HG03025 (cell line): ENCODE measurements around the gene TACSTD2.
"Not testable (repeated sequence)": the region's sequence is repeated elsewhere in the genome, so short reads cannot be mapped to it uniquely, and the experiment has no call there.

Experiments used
- ATAC-seq: cut with Tn5 transposase; IDR thresholded peaks from one replicate; pipeline ENCODE4 v1.9.1; 2021; ENCODE audit warnings: mild to moderate bottlenecking, moderate library complexity; ENCODE audit not compliant: unreplicated experiment, low FRiP score

TACSTD2 gene, protein sequence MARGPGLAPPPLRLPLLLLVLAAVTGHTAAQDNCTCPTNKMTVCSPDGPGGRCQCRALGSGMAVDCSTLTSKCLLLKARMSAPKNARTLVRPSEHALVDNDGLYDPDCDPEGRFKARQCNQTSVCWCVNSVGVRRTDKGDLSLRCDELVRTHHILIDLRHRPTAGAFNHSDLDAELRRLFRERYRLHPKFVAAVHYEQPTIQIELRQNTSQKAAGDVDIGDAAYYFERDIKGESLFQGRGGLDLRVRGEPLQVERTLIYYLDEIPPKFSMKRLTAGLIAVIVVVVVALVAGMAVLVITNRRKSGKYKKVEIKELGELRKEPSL

DNA sequence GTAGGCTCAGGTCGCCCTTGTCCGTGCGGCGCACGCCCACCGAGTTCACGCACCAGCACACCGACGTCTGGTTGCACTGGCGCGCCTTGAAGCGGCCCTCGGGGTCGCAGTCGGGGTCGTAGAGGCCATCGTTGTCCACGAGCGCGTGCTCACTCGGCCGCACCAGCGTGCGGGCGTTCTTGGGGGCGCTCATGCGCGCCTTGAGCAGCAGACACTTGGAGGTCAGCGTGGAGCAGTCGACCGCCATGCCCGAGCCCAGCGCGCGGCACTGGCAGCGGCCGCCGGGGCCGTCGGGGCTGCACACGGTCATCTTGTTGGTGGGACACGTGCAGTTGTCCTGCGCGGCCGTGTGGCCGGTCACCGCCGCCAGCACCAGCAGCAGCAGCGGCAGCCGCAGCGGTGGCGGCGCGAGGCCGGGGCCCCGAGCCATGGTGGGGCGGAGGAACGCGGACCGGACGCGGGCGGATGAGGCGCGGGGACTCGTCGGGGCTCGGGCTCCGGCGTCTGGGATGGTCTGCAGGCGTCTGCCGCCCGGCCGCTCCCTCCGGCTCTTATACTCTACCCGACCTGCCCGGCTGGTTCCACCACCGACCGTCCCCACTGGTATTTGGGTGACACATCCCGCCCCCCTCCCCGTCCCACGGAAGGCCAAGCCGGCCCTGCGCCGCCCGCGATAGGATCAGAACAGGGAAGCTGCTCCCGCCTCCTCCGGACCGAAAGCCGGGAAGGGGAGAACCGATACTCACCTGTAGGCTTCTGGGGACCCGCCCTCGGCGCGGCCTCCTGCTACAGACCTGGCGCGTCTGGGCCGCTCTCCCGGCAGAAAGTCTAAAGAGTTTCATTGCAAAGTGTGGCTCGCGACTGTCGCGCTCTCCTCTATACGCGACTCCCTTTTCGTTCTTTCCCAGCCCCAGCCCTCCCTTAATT is at the start of gene TACSTD2:
TACSTD2 (minus strand) TSS at position 526 of the 927 bp plus-strand sequence; CDS start at position 430, 96 bp downstream.
- no peak for ATAC-seq

DNA sequence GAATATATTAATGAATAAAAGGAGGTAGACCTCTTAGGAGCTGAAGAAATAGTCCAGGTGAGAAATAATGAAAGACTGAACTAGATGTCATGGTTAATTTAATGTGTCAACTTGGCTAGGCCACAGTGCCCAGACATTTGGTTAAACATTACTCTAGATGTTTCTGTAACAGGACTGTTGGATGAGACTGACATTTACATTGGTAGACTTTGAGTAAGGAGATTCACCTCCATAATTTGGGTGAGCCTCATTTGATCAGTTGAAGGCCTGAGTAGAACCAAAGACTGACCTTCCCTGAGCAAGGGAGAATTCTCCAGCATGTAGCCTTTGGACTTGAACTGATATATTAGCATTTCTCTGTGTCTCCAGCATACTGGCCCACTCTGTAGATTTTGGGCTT is 49.2 kb upstream of the TACSTD2 start:
- no peak for ATAC-seq

DNA sequence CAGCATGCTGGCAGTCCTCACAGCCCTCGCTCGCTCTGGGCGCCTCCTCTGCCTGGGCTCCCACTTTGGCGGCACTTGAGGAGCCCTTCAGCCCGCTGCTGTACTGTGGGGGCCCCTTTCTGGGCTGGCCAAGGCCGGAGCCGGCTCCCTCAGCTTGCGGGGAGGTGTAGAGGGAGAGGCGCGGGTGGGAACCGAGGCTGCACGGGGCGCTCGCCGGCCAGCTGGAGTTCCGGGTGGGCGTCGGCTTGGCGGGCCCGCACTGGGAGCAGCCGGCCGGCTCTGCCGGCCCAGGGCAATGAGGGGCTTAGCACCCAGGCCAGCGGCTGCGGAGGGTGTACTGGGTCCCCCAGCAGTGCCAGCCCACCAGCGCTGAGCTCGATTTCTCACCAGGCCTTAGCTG is 46.2 kb upstream of the TACSTD2 start:
- not testable (repeated sequence) for ATAC-seq

DNA sequence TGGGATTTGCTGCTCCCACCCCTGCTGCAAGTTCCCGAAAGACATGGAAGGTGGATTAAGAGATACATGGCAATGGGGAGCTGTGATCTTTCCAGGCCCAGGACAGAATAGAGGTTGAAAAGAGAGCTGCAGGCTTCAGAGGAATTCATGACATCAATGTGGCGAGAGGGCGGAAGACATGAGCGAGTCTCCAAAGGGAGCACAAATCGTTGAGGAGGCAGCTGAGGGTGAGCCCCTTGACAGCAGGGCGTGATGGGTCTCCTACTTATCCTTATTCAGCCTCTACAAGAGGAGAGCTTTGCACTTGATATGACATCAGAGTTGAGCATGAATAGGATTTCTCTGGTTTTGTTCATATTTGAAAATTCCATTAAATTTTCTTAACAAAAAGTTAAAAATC is 45.5 kb upstream of the TACSTD2 start:
- no peak for ATAC-seq

DNA sequence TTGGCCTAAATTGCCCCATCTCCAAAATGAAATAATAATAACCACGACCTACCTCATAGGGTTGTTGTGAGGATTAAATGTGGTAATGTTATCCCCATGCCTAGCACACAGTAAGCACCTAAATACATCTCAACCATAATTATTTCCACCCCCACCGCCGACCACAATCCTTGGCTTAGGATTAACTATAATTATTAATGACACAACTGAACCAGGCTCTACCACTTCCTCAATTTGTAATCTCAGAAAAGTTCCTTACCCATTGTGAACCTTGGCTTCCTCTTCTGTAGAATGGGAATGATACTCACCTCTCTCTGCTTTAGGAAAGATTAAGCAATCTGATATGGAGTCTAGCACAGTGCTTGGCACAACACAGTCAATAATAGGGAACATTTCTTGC is 44.3 kb upstream of the TACSTD2 start:
- no peak for ATAC-seq

DNA sequence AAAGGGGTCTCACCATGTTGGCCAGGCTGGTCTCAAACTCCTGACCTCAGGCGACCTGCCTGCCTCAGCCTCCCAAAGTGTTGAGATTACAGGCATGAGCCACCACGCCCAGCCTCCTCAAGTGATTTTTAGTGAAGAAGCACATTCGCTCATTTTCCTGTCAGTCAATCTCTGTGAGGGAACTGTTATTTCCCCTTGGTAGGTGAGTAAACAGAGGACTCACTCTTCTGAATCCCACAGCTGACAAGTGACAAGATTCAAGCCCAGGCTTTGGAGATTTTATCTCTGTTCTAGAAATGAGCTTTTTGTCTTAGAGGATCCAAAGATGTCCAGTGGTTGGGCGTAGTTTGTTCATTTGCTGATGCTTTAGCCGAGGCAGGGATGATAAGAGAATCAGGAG is 43.9 kb upstream of the TACSTD2 start:
- no peak for ATAC-seq

DNA sequence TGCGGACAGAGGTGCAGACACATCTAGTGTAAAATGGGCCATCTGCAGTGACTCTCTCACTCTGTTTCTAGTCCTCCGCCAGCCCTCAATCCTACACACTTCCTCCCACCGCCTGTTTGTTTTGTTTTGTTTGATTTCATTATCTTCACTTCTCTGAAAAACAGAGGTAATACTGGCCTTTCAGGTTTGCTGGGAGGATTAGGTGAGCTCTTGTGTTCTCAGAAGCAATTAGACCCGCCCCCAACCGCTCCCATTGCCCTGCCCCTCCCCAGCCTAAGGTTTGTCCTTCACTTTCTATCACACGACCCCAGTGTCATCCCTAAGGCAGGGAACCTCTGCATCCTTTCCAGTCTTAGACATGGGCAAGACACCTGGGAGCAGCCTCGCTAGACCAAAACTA is 43.2 kb upstream of the TACSTD2 start:
- no peak for ATAC-seq

DNA sequence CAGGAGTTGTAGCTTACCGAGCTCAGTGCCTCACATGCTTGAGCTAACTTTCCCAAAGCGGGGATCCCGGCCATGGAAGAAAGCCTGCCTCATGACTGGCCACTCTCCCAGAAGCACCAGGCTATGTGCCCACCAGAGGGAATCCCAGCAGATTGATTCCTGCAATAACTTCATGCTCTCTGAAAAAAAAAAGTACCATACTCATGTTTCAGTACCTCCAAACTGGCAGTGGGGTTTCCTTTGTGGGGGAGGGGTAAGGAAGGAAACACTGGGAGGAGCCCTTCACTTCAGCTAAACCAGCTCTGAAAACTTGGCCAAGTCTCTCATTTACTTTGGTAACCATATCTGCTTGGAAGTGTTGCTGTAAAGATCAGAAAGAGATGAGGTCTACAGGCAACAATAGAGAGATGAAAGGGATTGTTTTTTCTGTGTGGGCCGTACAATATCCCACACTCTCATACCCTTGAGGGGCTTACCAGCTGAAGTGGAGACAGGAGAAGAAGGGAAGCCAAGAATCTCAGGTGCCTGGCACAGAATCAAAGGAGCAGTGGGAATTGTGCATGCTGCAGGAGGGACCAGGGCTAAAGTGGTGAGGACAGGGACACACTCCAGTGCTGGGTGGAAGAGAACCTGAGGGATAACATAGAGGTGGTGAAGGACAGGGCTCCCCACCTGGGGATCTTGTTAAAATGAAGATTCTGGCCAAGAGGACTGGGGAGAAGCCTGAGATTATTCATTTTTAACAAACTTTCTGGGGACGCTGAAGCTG is 42.4 kb upstream of the TACSTD2 start:
- ATAC-seq = no peak

DNA sequence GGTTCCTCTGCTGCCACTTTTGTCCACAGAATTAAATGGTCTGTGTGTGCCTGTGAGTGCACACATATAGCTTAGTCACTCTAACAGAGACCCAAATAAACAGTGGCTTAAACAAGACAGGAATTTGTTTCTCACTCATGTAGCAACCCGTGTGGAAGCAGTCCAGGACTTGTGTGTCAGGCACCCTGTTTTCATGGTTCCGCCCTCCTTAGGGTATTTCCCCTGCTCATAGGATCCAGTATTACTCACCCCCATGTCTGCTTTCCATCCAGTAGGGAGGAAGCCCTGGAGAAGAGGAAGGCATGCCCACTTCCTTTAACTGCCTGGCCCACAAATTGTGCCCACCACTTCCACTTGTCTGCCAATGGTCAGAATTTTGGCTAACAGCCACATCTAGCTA is 41.3 kb upstream of the TACSTD2 start:
- no peak for ATAC-seq

DNA sequence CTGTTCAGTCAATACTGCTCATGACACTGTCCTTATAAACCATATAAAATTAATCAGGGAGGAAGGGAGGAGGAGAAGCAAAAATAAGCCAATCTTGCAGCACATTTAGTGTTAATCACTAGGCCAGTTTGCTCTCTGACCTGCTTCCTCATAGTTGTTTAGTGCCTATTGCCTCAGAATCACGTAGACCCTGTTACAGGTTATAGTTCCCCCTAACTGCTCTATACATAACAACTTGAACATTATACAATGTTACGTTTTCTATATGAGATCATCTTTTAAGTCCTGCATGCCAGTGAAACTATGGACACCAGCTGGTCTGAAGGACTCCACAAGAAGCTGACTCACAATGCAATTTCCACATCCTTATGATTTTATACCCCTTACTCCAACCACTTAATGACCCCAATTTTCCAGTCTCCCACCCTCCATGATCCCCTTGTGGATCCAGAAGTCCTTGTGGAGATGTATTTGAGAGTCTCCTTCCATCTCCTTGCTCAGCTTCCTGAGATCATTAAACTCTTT is 34.9 kb upstream of the TACSTD2 start:
- ATAC-seq = no peak

DNA sequence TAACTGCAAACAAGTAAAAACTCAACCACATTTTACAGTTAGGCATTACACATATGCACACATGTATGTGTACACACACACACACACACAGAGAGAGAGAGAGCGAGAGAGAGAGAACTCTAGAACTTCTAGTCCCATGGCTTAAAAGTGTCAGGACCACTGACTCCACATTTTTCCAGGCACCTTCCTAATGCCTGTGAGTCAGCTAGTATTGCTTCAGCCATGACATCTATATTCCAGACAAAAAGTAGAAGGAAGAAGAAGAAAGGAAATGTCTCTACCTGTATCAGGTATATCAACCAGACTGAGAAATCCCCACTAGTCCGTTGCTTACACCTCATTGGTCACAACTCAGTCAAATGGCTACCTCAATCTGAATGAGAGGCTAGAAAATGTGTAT is 31.9 kb upstream of the TACSTD2 start:
- no peak for ATAC-seq

DNA sequence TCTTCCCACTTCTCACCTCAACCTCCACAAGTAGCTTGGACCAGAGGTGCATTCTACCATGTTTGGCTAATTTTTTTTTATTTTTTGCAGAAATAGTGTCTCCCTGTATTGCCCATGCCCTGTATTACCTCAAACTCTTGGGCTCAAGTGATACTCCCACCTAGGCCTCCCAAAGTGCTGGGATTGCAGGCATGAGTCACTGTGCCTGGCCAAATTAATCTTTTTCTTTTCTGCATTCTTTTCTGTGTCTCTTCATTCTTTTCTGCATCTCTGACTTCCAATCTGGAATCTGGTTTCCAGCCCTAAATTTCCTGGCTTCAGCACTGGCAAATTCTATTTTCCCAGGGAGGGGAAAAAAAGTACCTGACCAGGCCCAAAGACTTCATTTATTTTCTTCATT is 31.2 kb upstream of the TACSTD2 start:
- no peak for ATAC-seq

DNA sequence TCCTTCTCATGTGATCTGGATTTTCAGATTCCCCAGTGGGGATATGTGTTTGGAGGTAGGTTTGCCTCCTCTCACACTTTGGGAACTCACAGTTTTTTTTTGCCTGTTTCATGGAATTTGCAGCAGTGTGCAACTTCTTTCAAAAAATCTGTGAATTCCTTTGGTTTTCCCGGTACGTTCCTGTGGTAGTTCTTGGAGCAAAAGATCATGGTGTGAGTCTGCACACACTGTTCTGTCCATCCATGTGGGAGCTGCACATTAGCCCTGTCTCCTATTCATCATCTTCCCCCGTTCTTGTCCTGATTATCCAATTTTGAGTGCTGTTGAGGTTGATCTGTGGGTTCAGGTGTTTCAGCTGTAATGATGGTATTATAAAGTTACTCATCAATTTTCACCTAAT is 30.3 kb upstream of the TACSTD2 start:
- ATAC-seq = no peak

DNA sequence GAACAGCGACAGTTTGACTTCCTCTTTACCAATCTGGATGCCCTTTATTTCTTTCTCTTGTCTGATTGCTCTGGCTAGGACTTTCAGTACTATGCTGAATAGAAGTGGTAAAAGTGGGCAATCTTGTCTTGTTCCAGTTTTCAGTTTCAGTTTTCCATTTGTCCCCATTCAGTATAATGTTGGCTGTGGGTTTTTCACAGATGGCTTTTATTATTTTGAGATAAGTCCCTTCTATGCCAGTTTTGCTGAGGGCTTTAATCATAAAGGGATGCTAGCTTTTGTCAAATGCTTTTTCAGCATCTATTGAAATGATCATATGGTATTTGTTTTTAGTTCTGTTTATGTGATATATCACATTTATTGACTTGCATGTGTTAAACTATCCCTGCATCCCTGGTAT is 24.9 kb upstream of the TACSTD2 start:
- ATAC-seq = not testable (repeated sequence)

DNA sequence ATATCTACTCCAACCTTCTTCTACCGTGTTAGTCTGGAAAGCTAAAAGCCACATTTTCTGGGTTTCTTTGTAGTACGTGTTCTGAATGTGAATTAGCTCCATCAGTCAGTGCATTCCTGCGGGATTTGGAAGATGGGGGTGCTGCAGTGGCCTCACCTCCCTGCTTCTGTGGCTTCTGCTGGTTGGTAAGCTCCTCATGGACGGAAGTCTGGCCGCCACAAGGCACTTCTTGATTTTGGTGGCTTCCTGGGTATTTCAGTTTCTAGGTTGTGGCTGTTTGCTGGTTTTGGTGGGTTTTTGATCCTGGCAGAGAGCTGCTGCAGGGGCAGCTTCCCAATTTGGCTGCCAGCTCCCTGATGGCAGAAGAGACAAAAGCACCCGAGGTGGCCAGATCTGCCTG is 20.9 kb upstream of the TACSTD2 start:
- no peak for ATAC-seq

DNA sequence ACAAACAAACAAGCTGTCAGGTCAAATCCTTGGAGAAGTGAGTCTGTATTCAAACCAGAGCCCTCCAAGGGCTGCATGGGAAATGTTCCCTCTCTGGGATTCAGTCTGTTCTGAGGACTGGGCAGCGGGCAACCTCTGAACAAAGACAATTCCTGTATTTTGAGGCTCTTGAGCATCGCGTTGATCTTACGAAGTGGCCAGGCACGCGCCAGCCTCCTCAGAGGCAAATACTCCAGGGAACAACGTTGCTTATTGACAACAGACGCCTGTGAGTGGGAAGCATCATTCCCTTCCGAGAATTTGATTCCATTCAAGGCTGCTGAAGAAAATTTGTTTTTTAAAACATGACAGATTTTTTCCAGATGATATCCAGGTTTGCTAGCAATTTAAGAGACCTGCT is 20.0 kb upstream of the TACSTD2 start:
- no peak for ATAC-seq

DNA sequence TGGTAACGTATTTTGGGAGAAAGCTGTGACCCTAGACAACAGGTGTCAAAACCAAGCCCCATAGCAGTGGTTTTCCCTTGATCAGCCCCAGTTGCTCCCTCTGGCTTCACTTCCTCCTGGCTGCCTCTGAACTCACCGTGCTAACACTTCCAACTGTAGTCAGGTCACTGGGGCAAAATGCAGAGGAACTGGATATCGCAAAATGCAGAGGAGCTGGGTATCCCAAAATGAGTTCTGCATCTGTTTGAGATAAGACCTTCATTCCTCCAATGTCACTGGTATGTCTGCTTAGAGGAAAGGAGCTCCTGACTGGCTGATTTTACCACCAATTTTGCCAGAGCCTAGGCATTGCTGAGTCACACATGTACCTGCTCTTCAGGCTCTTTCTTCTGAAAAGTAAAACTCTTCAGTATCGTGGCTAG is 19.6 kb upstream of the TACSTD2 start:
- ATAC-seq = no peak

DNA sequence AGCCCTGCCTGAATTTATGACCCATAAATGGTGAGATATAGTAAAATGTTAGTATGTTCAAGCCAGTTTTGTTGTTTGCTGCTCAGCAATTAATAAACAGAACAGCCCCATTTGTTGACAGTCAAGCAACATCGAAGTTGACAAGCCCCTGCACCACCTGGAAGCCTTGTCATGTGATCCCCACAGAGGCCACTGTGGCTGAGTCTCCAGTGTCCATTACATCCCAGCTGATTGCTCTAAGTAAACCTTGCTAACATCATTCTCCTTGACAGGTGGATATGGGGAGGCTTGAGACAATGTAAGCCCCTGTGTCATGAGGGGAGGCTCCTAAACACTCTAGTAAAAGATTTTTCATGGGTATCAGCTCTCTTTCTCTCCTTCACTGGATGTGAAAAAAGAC is 17.5 kb upstream of the TACSTD2 start:
- no peak for ATAC-seq

DNA sequence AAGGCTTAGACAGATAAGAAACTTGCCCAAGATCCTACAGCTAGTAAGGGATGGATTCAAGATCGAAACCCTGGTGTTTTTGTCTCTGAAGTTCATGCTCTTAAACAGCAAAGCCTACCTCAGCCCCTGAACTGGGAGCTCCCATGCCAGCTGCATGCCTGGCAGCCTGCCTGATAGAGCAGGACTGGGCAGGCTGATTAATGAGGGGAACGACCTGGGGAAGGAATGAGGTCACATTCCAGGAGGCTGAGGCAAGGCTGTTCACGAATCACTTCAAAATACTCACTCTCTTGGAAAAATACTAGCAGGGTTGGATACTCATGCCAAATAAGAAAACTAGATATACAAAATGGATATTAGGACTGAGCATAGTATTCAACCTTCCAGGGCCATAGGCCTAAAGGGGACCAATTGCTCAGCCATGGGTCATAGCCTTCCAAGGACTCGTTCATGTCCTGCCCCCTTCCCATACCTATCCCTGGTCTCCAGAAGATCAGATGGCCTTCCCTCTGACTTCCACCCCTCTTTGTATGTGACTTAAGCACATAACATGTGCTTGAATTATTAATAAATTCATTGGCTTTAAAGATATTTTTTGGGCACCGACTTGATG is 15.6 kb upstream of the TACSTD2 start:
- no peak for ATAC-seq

DNA sequence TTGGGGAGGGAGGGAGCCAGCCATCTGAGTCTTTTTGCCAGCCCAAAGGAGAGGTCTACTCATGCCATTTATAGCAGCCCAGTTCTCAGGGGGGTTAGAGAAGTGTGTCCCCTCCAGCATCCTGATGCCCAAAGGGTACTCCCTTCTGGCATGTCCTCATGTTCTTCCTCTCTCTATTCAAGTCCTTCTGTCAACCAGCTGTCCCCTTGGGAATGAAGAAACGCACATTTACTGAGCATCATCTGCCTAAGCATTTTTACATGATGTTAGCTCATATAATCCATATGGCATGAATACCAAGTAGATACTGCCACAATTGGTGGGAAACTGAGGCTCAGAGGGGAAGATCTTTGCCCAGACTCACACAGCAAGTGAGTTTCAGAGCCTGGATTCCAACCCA is 14.8 kb upstream of the TACSTD2 start:
- ATAC-seq = no peak
